SU-DHL-6 (cell line): ENCODE measurements around the gene EVI5.
"Not testable (repeated sequence)": the region's sequence is repeated elsewhere in the genome, so short reads cannot be mapped to it uniquely, and the experiment has no call there.

Experiments used
- H2AFZ ChIP-seq: fragments of 200-600 bp; sonication (generic); 2 replicates; pipeline ENCODE4 v1.6.1; 2014; ENCODE audit warnings: low read depth, mild to moderate bottlenecking, moderate library complexity, mixed read lengths, antibody characterized with exemption, low read length; ENCODE audit not compliant: severe bottlenecking
- H3F3A ChIP-seq: fragments of 200-600 bp; shearing (Covaris generic); 2 replicates; pipeline ENCODE4 v1.6.0; 2016; ENCODE audit warnings: antibody characterized with exemption, mild to moderate bottlenecking; ENCODE audit not compliant: insufficient read depth
- H3K27ac ChIP-seq: fragments of 200-600 bp; sonication (generic); 2 replicates; pipeline ENCODE4 v1.5.1; 2016; ENCODE audit warnings: low read depth, mild to moderate bottlenecking, low read length, moderate library complexity, mixed read lengths
- H3K27me3 ChIP-seq: fragments of 200-600 bp; sonication (generic), shearing (Covaris generic); 2 replicates; pipeline ENCODE4 v1.6.0; 2014; ENCODE audit warnings: mild to moderate bottlenecking, low read length
- H3K36me3 ChIP-seq: fragments of 200-600 bp; sonication (generic); 2 replicates; pipeline ENCODE4 v1.6.1; 2014; ENCODE audit warnings: mild to moderate bottlenecking, low read length, mixed read lengths
- H3K4me2 ChIP-seq: fragments of 300-600, 200-600 bp; shearing (Covaris generic), sonication (generic); 2 replicates; pipeline ENCODE4 v1.6.0; 2014; ENCODE audit warnings: low read length, low read depth, mild to moderate bottlenecking; ENCODE audit not compliant: poor library complexity, severe bottlenecking
- H3K4me3 ChIP-seq: fragments of 200-600 bp; sonication (generic); 2 replicates; pipeline ENCODE4 v1.5.1; 2014; ENCODE audit warnings: antibody characterized with exemption, low read length, mild to moderate bottlenecking, mixed read lengths; ENCODE audit not compliant: insufficient read depth, poor library complexity, severe bottlenecking
- H3K79me2 ChIP-seq: fragments of 200-600 bp; sonication (generic); 2 replicates; pipeline ENCODE4 v1.6.1; 2014; ENCODE audit warnings: mild to moderate bottlenecking, low read length, moderate library complexity; ENCODE audit not compliant: insufficient read depth
- H3K9ac ChIP-seq: fragments of 200-600 bp; sonication (generic); 2 replicates; pipeline ENCODE4 v1.7.0; 2014; ENCODE audit warnings: mild to moderate bottlenecking, low read length
- H3K9me2 ChIP-seq: fragments of 200-600 bp; sonication (generic); replicated peaks from 2 replicates; pipeline ENCODE4 v1.6.1; 2014; ENCODE audit warnings: low read length; ENCODE audit not compliant: insufficient read depth
- H3K9me3 ChIP-seq: fragments of 200-600 bp; sonication (generic); 2 replicates; pipeline ENCODE4 v1.6.1; 2014; ENCODE audit warnings: low read length, mixed read lengths; ENCODE audit not compliant: insufficient read depth
- H4K20me1 ChIP-seq: fragments of 200-600 bp; sonication (generic); 2 replicates; pipeline ENCODE4 v1.6.1; 2014; ENCODE audit warnings: low read depth, mild to moderate bottlenecking, antibody characterized with exemption, low read length, moderate library complexity, mixed read lengths
- CTCF ChIP-seq: fragments of 200-600 bp; sonication (generic); IDR thresholded peaks from one replicate; pipeline ENCODE4 v1.5.1; 2017; ENCODE audit warnings: antibody characterized with exemption, mild to moderate bottlenecking, low read length, moderate library complexity; ENCODE audit not compliant: insufficient read depth, poor library complexity, severe bottlenecking
- EZH2phosphoT487 ChIP-seq: fragments of 200-600 bp; sonication (generic), shearing (Covaris generic); conservative IDR thresholded peaks from 2 replicates; pipeline ENCODE4 v1.6.1; 2018; ENCODE audit warnings: mild to moderate bottlenecking, antibody characterized with exemption, low read length, moderate library complexity, mixed read lengths

EVI5 gene

GRCh38 chr1:92748138-92748537, 36.8 kb downstream of the EVI5 start:
- no peaks in the 10 kb centered on the region for H3K9me3 ChIP-seq
- TF ChIP-seq EZH2phosphoT487, result no peak
- TF ChIP-seq CTCF, result no peak
- no peak overlapping the region for H3K4me2 ChIP-seq

GRCh38 chr1:92747735-92748134, 37.2 kb downstream of the EVI5 start:
- H3K27ac ChIP-seq, result no peak overlapping the region
- no peaks in the 10 kb centered on the region for H3K36me3 ChIP-seq
- H2AFZ ChIP-seq, result no peak overlapping the region
- H3K9me3 ChIP-seq, result no peaks in the 10 kb centered on the region
- H3K27me3 ChIP-seq, result no peaks in the 10 kb centered on the region
- H3K4me3 ChIP-seq, result no peak overlapping the region
- no peak overlapping the region for H3K9ac ChIP-seq
- H3F3A ChIP-seq, result peaks cover 4% of the 10 kb centered on the region; the same call in 1 of the 2 replicates
- no peak overlapping the region for H3K4me2 ChIP-seq
- TF ChIP-seq CTCF (no peak), EZH2phosphoT487 (no peak)
- H3K79me2 ChIP-seq, result no peaks in the 10 kb centered on the region
- no peaks in the 10 kb centered on the region for H4K20me1 ChIP-seq
- no peaks in the 10 kb centered on the region for H3K9me2 ChIP-seq

More at GRCh38 chr1:92748138-92748537, 36.8 kb downstream of the EVI5 start:
- H4K20me1 ChIP-seq, result no peaks in the 10 kb centered on the region
- no peak overlapping the region for H2AFZ ChIP-seq
- H3K27ac ChIP-seq, result no peak overlapping the region
- H3K4me3 ChIP-seq, result no peak overlapping the region
- peaks cover 4% of the 10 kb centered on the region; the same call in 1 of the 2 replicates for H3F3A ChIP-seq
- no peaks in the 10 kb centered on the region for H3K9me2 ChIP-seq
- H3K27me3 ChIP-seq, result no peaks in the 10 kb centered on the region
- no peaks in the 10 kb centered on the region for H3K36me3 ChIP-seq
- H3K9ac ChIP-seq, result no peak overlapping the region
- no peaks in the 10 kb centered on the region for H3K79me2 ChIP-seq

DNA sequence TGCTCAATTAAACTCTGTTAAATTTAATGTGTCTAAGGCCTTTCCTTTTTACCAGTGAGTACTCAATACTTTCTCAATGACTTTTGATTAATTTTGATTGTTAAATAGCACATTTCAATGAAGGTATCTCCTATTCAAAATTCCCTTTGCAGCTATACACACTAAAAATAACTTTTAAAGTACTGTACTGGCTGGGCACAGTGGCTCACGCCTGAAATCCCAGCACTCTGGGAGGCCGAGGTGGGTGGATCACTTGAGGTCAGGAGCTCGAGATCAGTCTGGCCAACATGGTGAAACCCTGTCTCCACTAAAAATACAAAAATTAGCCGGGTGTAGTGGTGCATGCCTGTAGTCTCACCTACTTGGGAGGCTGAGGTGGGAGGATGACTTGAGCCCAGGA, 38.7 kb downstream of the EVI5 start:
- H3K27ac ChIP-seq, H3K27me3 ChIP-seq, H3K36me3 ChIP-seq, H4K20me1 ChIP-seq, H2AFZ ChIP-seq, H3K9me3 ChIP-seq, H3K9ac ChIP-seq, H3F3A ChIP-seq, H3K9me2 ChIP-seq, H3K79me2 ChIP-seq, H3K4me3 ChIP-seq, H3K4me2 ChIP-seq: not testable (repeated sequence)

DNA sequence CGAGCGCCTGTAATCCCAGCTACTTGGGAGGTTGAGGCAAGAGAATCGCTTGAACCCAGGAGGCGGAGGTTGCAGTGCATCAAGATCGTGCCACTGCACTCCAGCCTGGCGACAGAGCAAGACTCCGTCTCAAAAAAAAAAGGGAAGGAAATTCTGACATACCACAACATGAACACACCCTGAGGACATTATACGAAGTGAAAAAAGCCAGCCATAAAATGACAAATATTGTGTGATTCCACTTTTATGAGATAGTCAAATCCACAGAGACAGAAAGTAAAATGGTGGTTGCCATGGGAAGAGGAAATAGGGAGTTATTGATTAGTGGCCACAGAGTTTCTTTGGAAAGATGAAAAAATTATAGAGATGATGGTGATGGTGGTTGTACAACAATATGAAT, 41.7 kb downstream of the EVI5 start:
- Histone ChIP-seq H3K27ac (no peak overlapping the region), H3K9me3 (no peaks in the 10 kb centered on the region), H3K9me2 (no peaks in the 10 kb centered on the region), H3K9ac (no peak overlapping the region), H4K20me1 (peaks cover 10% of the 10 kb centered on the region; the same call in 1 of the 2 replicates), H3K79me2 (no peaks in the 10 kb centered on the region), H3K4me2 (no peak overlapping the region), H3K4me3 (no peak overlapping the region), H2AFZ (no peak overlapping the region), H3K36me3 (no peaks in the 10 kb centered on the region), H3F3A (peaks cover 4% of the 10 kb centered on the region; the same call in 1 of the 2 replicates), H3K27me3 (no peaks in the 10 kb centered on the region)
- TF ChIP-seq CTCF (no peak), EZH2phosphoT487 (no peak)
